GM21423 (cell line): Measurements from ENCODE around the gene DAZ1.
"Not testable (repeated sequence)": the region's sequence is repeated elsewhere in the genome, so short reads cannot be mapped to it uniquely, and the experiment has no call there.

Experiments
- ATAC-seq: cut with Tn5 transposase; IDR thresholded peaks from one replicate; pipeline ENCODE4 v1.9.1; 2021; ENCODE audit warnings: mild to moderate bottlenecking, moderate library complexity; ENCODE audit not compliant: unreplicated experiment

Gene DAZ1

GRCh38 chrY:23198908-23199307, at the start of gene DAZ1:
Gene DAZ1, minus strand, starts transcription at chrY:23199008. Its CDS starts 208 bp downstream, at chrY:23198800.
- ATAC-seq, result not testable (repeated sequence)

GRCh38 chrY:23219233-23219632, 20.4 kb upstream of the DAZ1 start, which contains the start of gene DAZ2:
Gene DAZ2, plus strand, starts transcription at chrY:23219533. Its CDS starts 208 bp downstream, at chrY:23219741.
- ATAC-seq, result not testable (repeated sequence)

GRCh38 chrY:23210681-23211080, 11.9 kb upstream of the DAZ1 start:
- not testable (repeated sequence) for ATAC-seq

GRCh38 chrY:23209802-23210495, 11.1 kb upstream of the DAZ1 start:
- ATAC-seq, result not testable (repeated sequence)

- ATAC-seq, result not testable (repeated sequence)
Observed at GRCh38 chrY:23207455-23207854, 8.6 kb upstream of the DAZ1 start.
